HG03025 (cell line): ENCODE measurements around the gene CLDN8.

Source experiments
- ATAC-seq: cut with Tn5 transposase; IDR thresholded peaks from one replicate; pipeline ENCODE4 v1.9.1; 2021; ENCODE audit warnings: mild to moderate bottlenecking, moderate library complexity; ENCODE audit not compliant: unreplicated experiment, low FRiP score

Gene CLDN8

GRCh38 chr21:30206551-30207251 is 9.2 kb downstream of the CLDN8 start:
- no peak for ATAC-seq

DNA sequence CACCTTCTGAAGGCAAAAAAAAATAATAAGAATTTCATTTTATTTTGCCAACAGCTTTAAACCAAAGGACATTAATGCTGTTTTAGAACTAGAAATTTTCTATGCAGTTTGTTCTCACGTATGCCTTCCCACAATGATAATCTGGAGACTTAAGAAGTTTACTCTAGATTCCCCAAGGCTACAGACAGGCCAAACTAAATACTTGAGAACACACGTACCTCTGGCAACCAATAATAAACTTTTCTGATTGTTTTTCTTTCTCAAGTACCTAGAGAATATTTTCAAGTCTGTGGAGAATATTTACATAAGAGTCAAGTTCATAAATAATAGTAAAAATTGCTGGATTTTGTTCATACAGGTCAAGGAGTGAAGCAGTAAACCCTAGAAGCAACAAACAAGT is 15.9 kb downstream of the CLDN8 start:
- no peak for ATAC-seq

- no peak for ATAC-seq
Observed at GRCh38 chr21:30194701-30195299, 21.1 kb downstream of the CLDN8 start.

- no peak for ATAC-seq
Observed at GRCh38 chr21:30193201-30193600, 22.7 kb downstream of the CLDN8 start.

GRCh38 chr21:30190554-30190953 is 25.3 kb downstream of the CLDN8 start:
- no peak for ATAC-seq

DNA sequence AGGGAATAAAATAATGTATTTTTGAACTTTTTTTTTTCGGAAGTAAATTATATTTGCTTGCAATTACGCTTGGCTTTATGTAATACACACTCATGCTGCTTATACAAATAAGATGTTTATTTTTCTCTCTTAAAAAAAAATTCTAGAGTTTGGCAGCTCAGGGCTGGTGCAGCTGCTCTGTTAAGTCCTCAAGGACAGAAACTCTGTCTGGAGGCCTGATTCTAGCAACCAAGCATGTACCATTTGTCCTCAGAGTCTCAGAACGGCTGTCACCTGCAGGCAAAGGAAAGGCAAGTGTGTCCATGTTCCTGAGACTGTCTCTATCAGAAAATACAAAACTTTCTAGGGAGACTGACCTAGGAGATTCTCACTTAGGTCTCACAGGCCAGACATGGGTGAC is 26.1 kb downstream of the CLDN8 start:
- ATAC-seq = no peak

DNA sequence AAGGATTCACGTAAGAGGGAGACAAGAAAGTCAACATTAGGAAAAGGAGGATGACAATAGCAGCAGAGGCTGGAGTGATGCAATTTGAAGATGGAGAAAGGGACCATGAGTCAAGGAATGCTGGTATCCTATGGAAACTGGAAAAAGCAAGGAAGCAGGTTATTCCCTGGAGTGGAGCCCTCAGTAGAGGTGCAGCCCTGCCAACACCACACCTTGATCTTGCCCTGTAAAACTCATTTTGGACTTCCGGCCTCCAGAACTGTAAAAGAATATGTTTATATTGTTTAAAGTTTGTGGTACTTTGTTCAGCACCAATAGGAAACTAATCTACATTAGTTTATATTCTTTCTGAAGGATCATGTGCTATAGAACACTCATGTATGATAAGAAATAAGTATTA is 29.7 kb downstream of the CLDN8 start:
- no peak for ATAC-seq

DNA sequence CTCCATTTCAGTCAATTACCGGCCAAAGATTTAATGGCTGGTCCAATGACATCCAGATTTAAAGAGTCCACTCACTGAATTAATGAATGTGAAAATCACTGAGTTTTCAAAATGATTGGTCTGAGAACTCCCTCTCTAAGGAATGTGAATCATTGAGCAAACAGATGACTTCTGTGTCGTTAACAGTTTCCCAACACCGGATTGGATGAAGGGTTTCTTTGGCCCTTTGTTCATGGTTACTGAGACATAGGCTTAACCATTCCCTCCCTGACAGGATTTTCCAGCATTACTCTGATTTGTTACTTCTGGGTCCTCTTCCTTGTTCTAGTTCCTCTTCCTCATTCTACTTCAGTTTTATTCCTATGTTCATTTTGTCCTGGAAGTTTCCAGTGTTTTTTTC is 47.8 kb downstream of the CLDN8 start:
- ATAC-seq = no peak

- ATAC-seq = no peak
Observed at GRCh38 chr21:30166705-30167104, 49.2 kb downstream of the CLDN8 start, which contains the start of gene CLDN17. Gene CLDN17, minus strand, starts transcription at chr21:30166805. Its CDS starts 188 bp downstream, at chr21:30166617.

GRCh38 chr21:30166171-30166570 is 49.7 kb downstream of the CLDN8 start:
- ATAC-seq = no peak

GRCh38 chr21:30164796-30165195 is 51.1 kb downstream of the CLDN8 start:
- no peak for ATAC-seq
